ENCODE measurements around the gene DOK7.

DOK7 gene

GRCh38 chr4:3498901-3499510 is 35.9 kb downstream of the DOK7 start:
- Histone ChIP-seq H3K27me3 (replicated peaks; ENCODE audit: control insufficient read depth, insufficient read depth, low read length, poor library complexity, severe bottlenecking) (peaks cover 7% of the 10 kb centered on the region), H3K9me3 (ENCODE audit: control insufficient read depth, low read length) (no peaks in the 10 kb centered on the region), H3K4me3 (ENCODE audit: insufficient read depth, low read depth, low read length, poor library complexity, severe bottlenecking) (no peak overlapping the region), H3K4me1 (ENCODE audit: control insufficient read depth, insufficient read depth, low read length, poor library complexity, severe bottlenecking) (no peaks in the 10 kb centered on the region), H3K27ac (ENCODE audit: insufficient read depth, low read length, poor library complexity, severe bottlenecking) (no peak overlapping the region), H3K36me3 (ENCODE audit: control insufficient read depth, insufficient read depth, low read length) (peaks cover 16% of the 10 kb centered on the region)
- no peak for DNase-seq

GRCh38 chr4:3499710-3500109 is 36.6 kb downstream of the DOK7 start:
- Histone ChIP-seq H3K36me3 (ENCODE audit: control insufficient read depth, insufficient read depth, low read length) (peaks cover 16% of the 10 kb centered on the region), H3K27me3 (replicated peaks; ENCODE audit: control insufficient read depth, insufficient read depth, low read length, poor library complexity, severe bottlenecking) (peaks cover 7% of the 10 kb centered on the region), H3K4me1 (ENCODE audit: control insufficient read depth, insufficient read depth, low read length, poor library complexity, severe bottlenecking) (no peaks in the 10 kb centered on the region), H3K27ac (ENCODE audit: insufficient read depth, low read length, poor library complexity, severe bottlenecking) (no peak overlapping the region), H3K4me3 (ENCODE audit: insufficient read depth, low read depth, low read length, poor library complexity, severe bottlenecking) (no peak overlapping the region), H3K9me3 (ENCODE audit: control insufficient read depth, low read length) (no peaks in the 10 kb centered on the region)
- no peak for DNase-seq

GRCh38 chr4:3500111-3500510 is 37.0 kb downstream of the DOK7 start:
- Histone ChIP-seq H3K27ac (ENCODE audit: insufficient read depth, low read length, poor library complexity, severe bottlenecking) (no peak overlapping the region), H3K27me3 (replicated peaks; ENCODE audit: control insufficient read depth, insufficient read depth, low read length, poor library complexity, severe bottlenecking) (peaks cover 7% of the 10 kb centered on the region), H3K4me1 (ENCODE audit: control insufficient read depth, insufficient read depth, low read length, poor library complexity, severe bottlenecking) (no peaks in the 10 kb centered on the region), H3K9me3 (ENCODE audit: control insufficient read depth, low read length) (no peaks in the 10 kb centered on the region), H3K4me3 (ENCODE audit: insufficient read depth, low read depth, low read length, poor library complexity, severe bottlenecking) (no peak overlapping the region), H3K36me3 (ENCODE audit: control insufficient read depth, insufficient read depth, low read length) (peaks cover 17% of the 10 kb centered on the region)
- DNase-seq = no peak

- H3K36me3 ChIP-seq (ENCODE audit: control insufficient read depth, insufficient read depth, low read length) = peaks cover 22% of the 10 kb centered on the region
Measured at GRCh38 chr4:3500634-3501101, 37.6 kb downstream of the DOK7 start.

GRCh38 chr4:3501126-3501824 is 38.2 kb downstream of the DOK7 start:
- Histone ChIP-seq H3K4me1 (ENCODE audit: control insufficient read depth, insufficient read depth, low read length, poor library complexity, severe bottlenecking) (no peaks in the 10 kb centered on the region), H3K27me3 (replicated peaks; ENCODE audit: control insufficient read depth, insufficient read depth, low read length, poor library complexity, severe bottlenecking) (peaks cover 7% of the 10 kb centered on the region), H3K9me3 (ENCODE audit: control insufficient read depth, low read length) (no peaks in the 10 kb centered on the region), H3K27ac (ENCODE audit: insufficient read depth, low read length, poor library complexity, severe bottlenecking) (no peak overlapping the region), H3K36me3 (ENCODE audit: control insufficient read depth, insufficient read depth, low read length) (peaks cover 27% of the 10 kb centered on the region), H3K4me3 (ENCODE audit: insufficient read depth, low read depth, low read length, poor library complexity, severe bottlenecking) (no peak overlapping the region)
- DNase-seq = no peak

More at GRCh38 chr4:3500634-3501101, 37.6 kb downstream of the DOK7 start:
- no peak for DNase-seq
- Histone ChIP-seq H3K4me1 (ENCODE audit: control insufficient read depth, insufficient read depth, low read length, poor library complexity, severe bottlenecking) (no peaks in the 10 kb centered on the region), H3K27ac (ENCODE audit: insufficient read depth, low read length, poor library complexity, severe bottlenecking) (no peak overlapping the region), H3K9me3 (ENCODE audit: control insufficient read depth, low read length) (no peaks in the 10 kb centered on the region), H3K4me3 (ENCODE audit: insufficient read depth, low read depth, low read length, poor library complexity, severe bottlenecking) (no peak overlapping the region), H3K27me3 (replicated peaks; ENCODE audit: control insufficient read depth, insufficient read depth, low read length, poor library complexity, severe bottlenecking) (peaks cover 7% of the 10 kb centered on the region)

- H3K9me3 ChIP-seq (ENCODE audit: control insufficient read depth, low read length) = no peaks in the 10 kb centered on the region
- H3K27me3 ChIP-seq (replicated peaks; ENCODE audit: control insufficient read depth, insufficient read depth, low read length, poor library complexity, severe bottlenecking) = peaks cover 2% of the 10 kb centered on the region
- DNase-seq = no peak
- peaks cover 32% of the 10 kb centered on the region for H3K36me3 ChIP-seq (ENCODE audit: control insufficient read depth, insufficient read depth, low read length)
- no peaks in the 10 kb centered on the region for H3K4me1 ChIP-seq (ENCODE audit: control insufficient read depth, insufficient read depth, low read length, poor library complexity, severe bottlenecking)
- H3K4me3 ChIP-seq (ENCODE audit: insufficient read depth, low read depth, low read length, poor library complexity, severe bottlenecking) = no peak overlapping the region
- no peak overlapping the region for H3K27ac ChIP-seq (ENCODE audit: insufficient read depth, low read length, poor library complexity, severe bottlenecking)
Measured at GRCh38 chr4:3501825-3502425, 38.8 kb downstream of the DOK7 start.

- DNase-seq = no peak
- peaks cover 42% of the 10 kb centered on the region for H3K36me3 ChIP-seq (ENCODE audit: control insufficient read depth, insufficient read depth, low read length)
Measured at GRCh38 chr4:3502941-3503936, 40.1 kb downstream of the DOK7 start.

GRCh38 chr4:3505231-3505630 is 42.1 kb downstream of the DOK7 start:
- peaks cover 51% of the 10 kb centered on the region for H3K36me3 ChIP-seq (ENCODE audit: control insufficient read depth, insufficient read depth, low read length)
- no peak for DNase-seq
- no peaks in the 10 kb centered on the region for H3K4me1 ChIP-seq (ENCODE audit: control insufficient read depth, insufficient read depth, low read length, poor library complexity, severe bottlenecking)
- no peak overlapping the region for H3K27ac ChIP-seq (ENCODE audit: insufficient read depth, low read length, poor library complexity, severe bottlenecking)
- H3K27me3 ChIP-seq (replicated peaks; ENCODE audit: control insufficient read depth, insufficient read depth, low read length, poor library complexity, severe bottlenecking) = no peaks in the 10 kb centered on the region
- no peaks in the 10 kb centered on the region for H3K9me3 ChIP-seq (ENCODE audit: control insufficient read depth, low read length)
- no peak overlapping the region for H3K4me3 ChIP-seq (ENCODE audit: insufficient read depth, low read depth, low read length, poor library complexity, severe bottlenecking)

More at GRCh38 chr4:3502941-3503936, 40.1 kb downstream of the DOK7 start:
- Histone ChIP-seq H3K27me3 (replicated peaks; ENCODE audit: control insufficient read depth, insufficient read depth, low read length, poor library complexity, severe bottlenecking) (no peaks in the 10 kb centered on the region), H3K4me3 (ENCODE audit: insufficient read depth, low read depth, low read length, poor library complexity, severe bottlenecking) (no peak overlapping the region), H3K9me3 (ENCODE audit: control insufficient read depth, low read length) (no peaks in the 10 kb centered on the region), H3K27ac (ENCODE audit: insufficient read depth, low read length, poor library complexity, severe bottlenecking) (no peak overlapping the region), H3K4me1 (ENCODE audit: control insufficient read depth, insufficient read depth, low read length, poor library complexity, severe bottlenecking) (no peaks in the 10 kb centered on the region)

GRCh38 chr4:3508542-3508941 is 45.4 kb downstream of the DOK7 start:
- Histone ChIP-seq H3K27ac (ENCODE audit: insufficient read depth, low read length, poor library complexity, severe bottlenecking) (no peak overlapping the region), H3K9me3 (ENCODE audit: control insufficient read depth, low read length) (no peaks in the 10 kb centered on the region), H3K36me3 (ENCODE audit: control insufficient read depth, insufficient read depth, low read length) (peaks cover 65% of the 10 kb centered on the region), H3K4me3 (ENCODE audit: insufficient read depth, low read depth, low read length, poor library complexity, severe bottlenecking) (no peak overlapping the region), H3K4me1 (ENCODE audit: control insufficient read depth, insufficient read depth, low read length, poor library complexity, severe bottlenecking) (no peaks in the 10 kb centered on the region), H3K27me3 (replicated peaks; ENCODE audit: control insufficient read depth, insufficient read depth, low read length, poor library complexity, severe bottlenecking) (no peaks in the 10 kb centered on the region)
- no peak for DNase-seq
